ENCODE measurements around the gene FAM174C. TPM values are rescaled to one million over a fixed set of nuclear protein-coding genes. Genes with fewer than 3 reads are reported as not detected.

The FAM174C gene
- total and polyA plus RNA-seq, 8 donors, result 6.2 to 240 (median 78.1) TPM

DNA sequence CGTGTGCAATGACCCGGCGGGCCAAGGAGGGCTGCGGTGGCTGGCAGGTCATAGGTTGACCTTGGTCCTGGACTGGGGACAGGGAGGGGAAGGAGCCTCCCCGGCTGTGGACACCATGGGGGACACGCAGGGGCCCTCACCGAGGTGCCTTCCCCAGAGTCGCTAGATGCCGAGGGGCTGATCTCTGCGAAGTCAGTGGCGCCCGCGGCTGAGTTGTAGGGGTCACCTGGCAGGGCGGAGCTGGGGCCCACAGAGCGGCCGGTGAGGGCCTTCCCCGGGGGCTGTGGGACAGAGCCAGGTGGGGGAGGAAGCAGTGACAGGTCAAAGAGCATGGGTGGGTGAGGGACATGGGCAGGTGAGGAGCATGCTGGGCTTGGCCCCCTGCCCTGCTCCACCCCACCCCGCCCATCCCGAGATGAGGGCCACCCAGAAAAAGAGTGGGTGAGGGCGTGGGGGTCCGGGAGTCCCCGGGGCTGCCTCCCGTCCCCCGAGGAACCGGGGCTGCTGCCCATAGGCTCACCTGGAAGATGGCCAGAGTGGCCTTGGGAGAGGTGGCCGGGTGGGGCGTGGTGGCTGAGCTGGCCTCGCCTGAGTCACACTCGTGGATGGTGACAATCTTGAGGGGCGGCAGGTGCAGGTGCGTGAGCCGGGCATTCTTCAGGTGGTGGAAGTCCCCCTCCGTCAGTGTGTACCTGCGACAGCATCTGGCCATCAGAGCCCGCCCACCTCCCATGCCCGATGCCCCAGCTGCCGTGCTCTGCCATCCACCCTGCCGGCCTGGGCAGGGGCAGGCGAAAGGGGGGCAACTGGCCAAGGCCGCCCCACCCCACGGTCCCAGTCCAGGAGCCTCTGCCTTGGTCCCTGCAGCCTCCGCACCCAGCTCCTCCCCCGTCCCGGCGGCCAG lies 41.0 kb upstream of the FAM174C start:
- Histone ChIP-seq H3K27me3 (peaks cover 0 to 33% (median 11%) of the 10 kb centered on the region in 3 donors), H3K4me3 (no peak overlapping the region), H3K4me1 (peaks cover 49 to 74% (median 68%) of the 10 kb centered on the region in 4 donors), H3K9me3 (no peaks in the 10 kb centered on the region), H3K27ac (no peak overlapping the region), H3K36me3 (peaks cover 0 to 6% (median 0%) of the 10 kb centered on the region in 4 donors)
- DNase-seq, result no peak
- WGBS, 5 donors, result 82 to 90% (median 86%) methylated on average over 27 to 45 of the region's 45 CpGs
- intact Hi-C loops (cut with DNase I; ENCODE audit: low total_unique reads), result no loop called here
- TF ChIP-seq EP300 (IDR thresholded peaks at IDR 0.05), result no peak
- TF ChIP-seq POLR2A (IDR thresholded peaks at IDR 0.05), result no peak
- TF ChIP-seq POLR2AphosphoS5 (IDR thresholded peaks at IDR 0.05), result no peak
- no peak for TF ChIP-seq CTCF (IDR thresholded peaks at IDR 0.05)

GRCh38 chr19:1234955-1235380 lies 40.4 kb upstream of the FAM174C start:
- WGBS, 5 donors, result 89 to 94% (median 94%) methylated on average over 30 to 43 of the region's 43 CpGs
- H3K4me1 ChIP-seq, result peaks cover 49 to 80% (median 74%) of the 10 kb centered on the region in 4 donors
- DNase-seq, result no peak
- H3K36me3 ChIP-seq, result peaks cover 0 to 6% (median 0%) of the 10 kb centered on the region in 4 donors
- H3K27ac ChIP-seq, result no peak overlapping the region
- H3K4me3 ChIP-seq, result no peak overlapping the region
- H3K9me3 ChIP-seq, result no peaks in the 10 kb centered on the region
- H3K27me3 ChIP-seq, result peaks cover 0 to 33% (median 11%) of the 10 kb centered on the region in 3 donors
- no peak for TF ChIP-seq EP300 (IDR thresholded peaks at IDR 0.05)
- no peak for TF ChIP-seq POLR2AphosphoS5 (IDR thresholded peaks at IDR 0.05)
- TF ChIP-seq CTCF (IDR thresholded peaks at IDR 0.05), result no peak
- intact Hi-C loops (cut with DNase I; ENCODE audit: low total_unique reads), result no loop called here

DNA sequence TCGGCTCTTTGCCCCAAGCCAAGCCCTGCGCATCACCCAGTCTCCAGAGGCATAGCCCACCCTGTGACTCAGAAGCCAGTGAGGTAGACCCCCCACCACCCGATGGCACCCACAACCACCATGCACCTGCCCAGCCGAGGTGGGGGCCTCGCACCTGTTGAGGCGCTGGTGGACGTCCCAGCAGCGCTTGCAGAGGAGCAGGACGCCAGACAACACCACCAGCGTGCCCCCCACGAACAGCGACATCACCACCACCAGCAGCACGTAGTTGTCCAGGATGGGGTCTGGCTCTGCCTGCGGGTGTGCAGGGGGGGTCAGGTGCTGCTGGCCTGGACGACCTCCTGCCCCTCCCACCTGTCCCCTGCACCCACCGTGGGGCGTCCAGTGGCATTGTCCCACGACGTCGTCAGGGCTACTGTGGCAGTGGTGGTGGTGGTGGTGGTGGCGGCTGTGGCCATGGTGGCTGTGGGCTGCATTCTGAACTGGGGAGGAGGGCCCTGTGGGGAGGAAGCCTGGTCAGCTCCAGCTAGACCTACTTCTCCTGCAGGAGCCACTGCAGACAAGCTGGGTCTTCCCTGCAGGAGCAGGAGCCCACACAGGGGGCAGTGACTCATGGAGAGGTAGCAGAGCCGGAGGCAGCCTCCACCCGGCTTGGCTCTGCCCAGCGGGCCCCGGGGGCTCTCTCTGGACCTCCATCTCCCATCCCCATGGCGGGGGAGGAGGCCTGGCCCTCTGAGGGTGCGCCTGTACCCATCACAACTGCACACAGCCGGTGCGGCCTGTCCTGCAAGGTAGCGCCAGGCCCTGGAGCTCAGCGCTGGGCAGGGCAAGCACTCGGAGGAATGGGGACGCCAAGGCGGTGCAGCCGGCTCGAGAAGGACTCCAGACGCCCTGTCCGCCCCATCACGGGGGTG lies 39.4 kb upstream of the FAM174C start:
- 58 to 78% (median 69%) methylated on average over 16 to 39 of the region's 39 CpGs for WGBS, 5 donors
- intact Hi-C loops (cut with DNase I; ENCODE audit: low total_unique reads), result no loop called here
- Histone ChIP-seq H3K36me3 (peaks cover 0 to 6% (median 0%) of the 10 kb centered on the region in 4 donors), H3K4me1 (peaks cover 49 to 82% (median 77%) of the 10 kb centered on the region in 4 donors), H3K4me3 (peak overlapping the region in 1 of 4 donors; percentile 66), H3K9me3 (no peaks in the 10 kb centered on the region), H3K27me3 (peaks cover 0 to 33% (median 11%) of the 10 kb centered on the region in 3 donors), H3K27ac (no peak overlapping the region)
- TF ChIP-seq POLR2A (IDR thresholded peaks at IDR 0.05), result no peak
- TF ChIP-seq EP300 (IDR thresholded peaks at IDR 0.05), result no peak
- TF ChIP-seq CTCF (IDR thresholded peaks at IDR 0.05), result no peak
- no peak for TF ChIP-seq POLR2AphosphoS5 (IDR thresholded peaks at IDR 0.05)
- peak in 1 of 2 donors; percentile 43 for DNase-seq

DNA sequence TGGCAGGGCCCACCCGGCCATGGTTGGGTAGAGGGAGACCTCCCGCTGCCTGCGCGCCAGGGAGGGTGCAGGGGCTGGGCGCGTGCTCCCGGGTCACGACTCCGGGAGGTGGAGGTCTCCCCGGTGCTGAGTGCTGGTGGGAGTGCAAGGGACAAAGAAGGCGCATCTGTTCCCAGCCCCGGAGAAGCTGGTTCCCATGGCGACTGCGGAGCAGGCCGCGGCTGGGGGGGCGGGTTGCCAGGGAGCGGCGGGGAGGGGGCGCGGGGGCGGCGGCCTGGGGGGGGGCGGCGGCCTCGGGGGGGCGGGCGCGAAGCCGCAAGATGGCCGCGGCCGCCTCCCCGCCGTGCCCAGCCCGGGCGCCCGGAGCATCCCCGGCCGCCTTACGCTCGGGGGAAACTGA lies 38.8 kb upstream of the FAM174C start:
- DNase-seq, result peak in 1 of 2 donors; percentile 56
- intact Hi-C loops (cut with DNase I; ENCODE audit: low total_unique reads), result no loop called here
- no peaks in the 10 kb centered on the region for H3K9me3 ChIP-seq
- peaks cover 52 to 81% (median 76%) of the 10 kb centered on the region in 4 donors for H3K4me1 ChIP-seq
- peaks cover 0 to 6% (median 0%) of the 10 kb centered on the region in 4 donors for H3K36me3 ChIP-seq
- WGBS, 5 donors, result 8 to 45% (median 15%) methylated on average over 9 to 39 of the region's 42 CpGs
- TF ChIP-seq POLR2A (IDR thresholded peaks at IDR 0.05), result no peak
- no peak for TF ChIP-seq POLR2AphosphoS5 (IDR thresholded peaks at IDR 0.05)
- no peak for TF ChIP-seq EP300 (IDR thresholded peaks at IDR 0.05)
- no peak for TF ChIP-seq CTCF (IDR thresholded peaks at IDR 0.05)
- H3K4me3 ChIP-seq, result peak overlapping the region; percentile 42 to 66 (median 56)
- H3K27ac ChIP-seq, result peak overlapping the region in 2 of 5 donors; percentile 27 to 100
- H3K27me3 ChIP-seq, result peaks cover 0 to 33% (median 11%) of the 10 kb centered on the region in 3 donors
